OCI-LY3 (cell line): Measurements from ENCODE around the gene PAF1.

ENCODE experiments used
- H2AFZ ChIP-seq: fragments of 200-600, 300-600 bp; shearing (Covaris generic); 2 replicates; pipeline ENCODE4 v1.6.0; 2014; ENCODE audit warnings: antibody characterized with exemption, low read depth, low read length
- H3K27ac ChIP-seq: fragments of 200-600, 300-600 bp; sonication (generic); 2 replicates; pipeline ENCODE4 v1.5.1; 2014; ENCODE audit warnings: mild to moderate bottlenecking, low read length, moderate library complexity, mixed read lengths
- H3K27me3 ChIP-seq: fragments of 200-600, 300-600 bp; sonication (generic); 2 replicates; pipeline ENCODE4 v1.6.1; 2014; ENCODE audit warnings: low read depth, low read length, mixed read lengths
- H3K36me3 ChIP-seq: fragments of 200-600, 300-600 bp; sonication (generic); replicated peaks from 2 replicates; pipeline ENCODE3; 2014; ENCODE audit warnings: low read depth, low read length, mixed read lengths
- H3K4me1 ChIP-seq: fragments of 300-600, 200-600 bp; sonication (generic); 2 replicates; pipeline ENCODE4 v1.6.1; 2014; ENCODE audit warnings: low read length, mixed read lengths
- H3K4me2 ChIP-seq: fragments of 200-600, 300-600 bp; sonication (generic); 2 replicates; pipeline ENCODE4 v1.6.1; 2014; ENCODE audit warnings: low read length, mixed read lengths
- H3K4me3 ChIP-seq: fragments of 300-600, 200-600 bp; sonication (generic); 2 replicates; pipeline ENCODE4 v1.5.1; 2014; ENCODE audit warnings: antibody characterized with exemption, mild to moderate bottlenecking, low read length, moderate library complexity
- H3K79me2 ChIP-seq: fragments of 300-600, 200-600 bp; shearing (Covaris generic); 2 replicates; pipeline ENCODE4 v1.6.1; 2014; ENCODE audit warnings: mild to moderate bottlenecking, low read length, mixed read lengths
- H3K9ac ChIP-seq: fragments of 300-600, 200-600 bp; shearing (Covaris generic); 2 replicates; pipeline ENCODE4 v1.6.0; 2014; ENCODE audit warnings: mild to moderate bottlenecking, low read length, moderate library complexity
- H3K9me3 ChIP-seq: fragments of 200-600, 300-600 bp; shearing (Covaris generic); 2 replicates; pipeline ENCODE4 v1.6.1; 2014; ENCODE audit warnings: low read length, mixed read lengths; ENCODE audit not compliant: insufficient read depth
- H4K20me1 ChIP-seq: fragments of 200-600, 300-600 bp; sonication (generic); 2 replicates; pipeline ENCODE4 v1.6.1; 2016; ENCODE audit warnings: low read length, mixed read lengths; ENCODE audit not compliant: insufficient read depth
- EZH2phosphoT487 ChIP-seq: fragments of 200-600 bp; shearing (Covaris generic); IDR thresholded peaks from 2 replicates; pipeline ENCODE4 v1.6.1; 2018; ENCODE audit warnings: antibody characterized with exemption, mixed run types, low read depth
- TF ChIP-seq, protein P1 (sequence below): fragments of 200-600, 300-600 bp; sonication (generic); IDR thresholded peaks from 2 replicates; pipeline ENCODE4 v1.5.1; 2014; ENCODE audit warnings: antibody characterized with exemption, low read length, low read depth

PAF1 gene

DNA sequence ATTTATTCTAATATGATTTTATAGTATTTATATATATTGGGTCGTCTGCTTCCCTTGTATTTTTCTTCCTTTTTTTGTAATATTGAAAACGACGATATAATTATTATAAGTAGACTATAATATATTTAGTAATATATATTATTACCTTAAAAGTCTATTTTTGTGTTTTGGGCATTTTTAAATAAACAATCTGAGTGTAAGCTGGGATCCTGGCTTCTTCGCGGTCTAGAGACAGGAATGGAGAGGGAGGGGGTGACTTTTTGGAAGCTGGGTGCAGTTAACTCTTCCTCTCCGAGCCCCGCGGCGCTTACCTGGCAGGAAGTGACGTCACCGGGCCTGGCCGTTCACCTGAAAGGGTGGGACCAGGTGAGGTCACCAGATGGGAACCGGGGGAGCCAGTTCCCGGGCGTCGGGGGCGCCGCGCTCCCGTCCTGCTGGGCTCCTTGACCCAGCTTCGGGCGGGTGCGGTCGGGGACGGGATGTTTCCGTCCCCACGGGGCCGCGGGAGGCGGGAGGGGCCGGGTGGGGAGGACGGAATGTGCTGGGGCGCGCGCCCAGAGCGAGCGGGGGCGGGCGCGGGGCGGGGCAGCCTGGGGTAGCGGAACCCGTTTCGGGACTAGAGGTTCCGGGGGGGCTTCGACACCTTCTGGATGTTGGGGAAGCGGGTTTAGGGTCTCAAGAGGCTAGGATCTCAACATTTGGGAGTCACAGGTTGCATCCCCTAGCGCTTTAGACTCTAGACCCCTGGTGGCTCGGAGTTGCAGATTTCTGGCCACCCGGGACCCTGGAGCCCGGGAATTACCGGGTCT, 18.5 kb upstream of the PAF1 start:
- H3K9ac ChIP-seq, result peak overlapping the region; percentile 97
- H4K20me1 ChIP-seq, result peaks cover 22% of the 10 kb centered on the region
- H2AFZ ChIP-seq, result no peak overlapping the region
- peaks cover 25% of the 10 kb centered on the region for H3K36me3 ChIP-seq
- no peaks in the 10 kb centered on the region for H3K9me3 ChIP-seq
- H3K4me1 ChIP-seq, result peaks cover 43% of the 10 kb centered on the region
- no peak for TF ChIP-seq EZH2phosphoT487
- TF ChIP-seq, protein P1, sequence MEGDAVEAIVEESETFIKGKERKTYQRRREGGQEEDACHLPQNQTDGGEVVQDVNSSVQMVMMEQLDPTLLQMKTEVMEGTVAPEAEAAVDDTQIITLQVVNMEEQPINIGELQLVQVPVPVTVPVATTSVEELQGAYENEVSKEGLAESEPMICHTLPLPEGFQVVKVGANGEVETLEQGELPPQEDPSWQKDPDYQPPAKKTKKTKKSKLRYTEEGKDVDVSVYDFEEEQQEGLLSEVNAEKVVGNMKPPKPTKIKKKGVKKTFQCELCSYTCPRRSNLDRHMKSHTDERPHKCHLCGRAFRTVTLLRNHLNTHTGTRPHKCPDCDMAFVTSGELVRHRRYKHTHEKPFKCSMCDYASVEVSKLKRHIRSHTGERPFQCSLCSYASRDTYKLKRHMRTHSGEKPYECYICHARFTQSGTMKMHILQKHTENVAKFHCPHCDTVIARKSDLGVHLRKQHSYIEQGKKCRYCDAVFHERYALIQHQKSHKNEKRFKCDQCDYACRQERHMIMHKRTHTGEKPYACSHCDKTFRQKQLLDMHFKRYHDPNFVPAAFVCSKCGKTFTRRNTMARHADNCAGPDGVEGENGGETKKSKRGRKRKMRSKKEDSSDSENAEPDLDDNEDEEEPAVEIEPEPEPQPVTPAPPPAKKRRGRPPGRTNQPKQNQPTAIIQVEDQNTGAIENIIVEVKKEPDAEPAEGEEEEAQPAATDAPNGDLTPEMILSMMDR, result no peak
- H3K4me3 ChIP-seq, result peak overlapping the region; percentile 88
- peaks cover 52% of the 10 kb centered on the region for H3K79me2 ChIP-seq
- peak overlapping the region; percentile 96 for H3K4me2 ChIP-seq
- H3K27ac ChIP-seq, result peak overlapping the region; percentile 93
- H3K27me3 ChIP-seq, result no peaks in the 10 kb centered on the region

DNA sequence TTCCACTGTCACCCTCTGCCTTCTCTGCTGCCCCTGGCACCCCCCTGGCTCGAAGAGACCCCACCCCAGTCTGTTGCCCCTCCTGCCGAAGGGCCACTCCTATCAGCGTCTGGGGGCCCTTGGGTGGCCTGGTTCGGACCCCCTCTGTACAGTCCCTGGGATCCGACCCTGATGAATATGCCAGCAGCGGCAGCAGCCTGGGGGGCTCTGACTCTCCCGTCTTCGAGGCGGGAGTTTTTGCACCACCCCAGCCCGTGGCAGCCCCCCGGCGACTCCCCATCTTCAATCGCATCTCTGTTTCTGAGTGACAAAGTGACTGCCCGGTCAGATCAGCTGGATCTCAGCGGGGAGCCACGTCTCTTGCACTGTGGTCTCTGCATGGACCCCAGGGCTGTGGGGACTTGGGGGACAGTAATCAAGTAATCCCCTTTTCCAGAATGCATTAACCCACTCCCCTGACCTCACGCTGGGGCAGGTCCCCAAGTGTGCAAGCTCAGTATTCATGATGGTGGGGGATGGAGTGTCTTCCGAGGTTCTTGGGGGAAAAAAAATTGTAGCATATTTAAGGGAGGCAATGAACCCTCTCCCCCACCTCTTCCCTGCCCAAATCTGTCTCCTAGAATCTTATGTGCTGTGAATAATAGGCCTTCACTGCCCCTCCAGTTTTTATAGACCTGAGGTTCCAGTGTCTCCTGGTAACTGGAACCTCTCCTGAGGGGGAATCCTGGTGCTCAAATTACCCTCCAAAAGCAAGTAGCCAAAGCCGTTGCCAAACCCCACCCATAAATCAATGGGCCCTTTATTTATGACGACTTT, 17.7 kb upstream of the PAF1 start:
- peaks cover 44% of the 10 kb centered on the region for H3K79me2 ChIP-seq

DNA sequence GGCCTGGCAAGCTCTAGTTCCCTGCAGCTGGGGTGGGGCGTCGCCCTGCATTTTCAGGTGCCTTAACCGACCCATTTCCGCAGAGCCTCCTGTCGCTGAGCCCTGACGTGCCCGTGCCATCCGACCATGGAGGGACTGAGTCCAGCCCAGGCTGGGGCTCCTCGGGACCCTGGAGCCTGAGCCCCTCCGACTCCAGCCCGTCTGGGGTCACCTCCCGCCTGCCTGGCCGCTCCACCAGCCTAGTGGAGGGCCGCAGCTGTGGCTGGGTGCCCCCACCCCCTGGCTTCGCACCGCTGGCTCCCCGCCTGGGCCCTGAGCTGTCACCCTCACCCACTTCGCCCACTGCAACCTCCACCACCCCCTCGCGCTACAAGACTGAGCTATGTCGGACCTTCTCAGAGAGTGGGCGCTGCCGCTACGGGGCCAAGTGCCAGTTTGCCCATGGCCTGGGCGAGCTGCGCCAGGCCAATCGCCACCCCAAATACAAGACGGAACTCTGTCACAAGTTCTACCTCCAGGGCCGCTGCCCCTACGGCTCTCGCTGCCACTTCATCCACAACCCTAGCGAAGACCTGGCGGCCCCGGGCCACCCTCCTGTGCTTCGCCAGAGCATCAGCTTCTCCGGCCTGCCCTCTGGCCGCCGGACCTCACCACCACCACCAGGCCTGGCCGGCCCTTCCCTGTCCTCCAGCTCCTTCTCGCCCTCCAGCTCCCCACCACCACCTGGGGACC, 16.9 kb upstream of the PAF1 start:
- H3K27ac ChIP-seq, result peak overlapping the region; percentile 93
- peaks cover 50% of the 10 kb centered on the region for H3K4me1 ChIP-seq

More for the DNA sequence above, 17.7 kb upstream of the PAF1 start:
- H3K9me3 ChIP-seq, result no peaks in the 10 kb centered on the region
- H3K36me3 ChIP-seq, result peaks cover 22% of the 10 kb centered on the region
- H3K27me3 ChIP-seq, result no peaks in the 10 kb centered on the region
- peaks cover 18% of the 10 kb centered on the region for H4K20me1 ChIP-seq
- H3K4me2 ChIP-seq, result peak overlapping the region; percentile 96
- H3K4me3 ChIP-seq, result peak overlapping the region; percentile 88
- H3K27ac ChIP-seq, result peak overlapping the region; percentile 93
- TF ChIP-seq, protein P1, result no peak
- TF ChIP-seq EZH2phosphoT487, result no peak
- H3K4me1 ChIP-seq, result peaks cover 42% of the 10 kb centered on the region
- H2AFZ ChIP-seq, result no peak overlapping the region
- H3K9ac ChIP-seq, result peak overlapping the region; percentile 97

More for the DNA sequence above, 16.9 kb upstream of the PAF1 start:
- no peaks in the 10 kb centered on the region for H3K9me3 ChIP-seq
- no peaks in the 10 kb centered on the region for H3K27me3 ChIP-seq
- H3K9ac ChIP-seq, result peak overlapping the region; percentile 97
- H3K79me2 ChIP-seq, result peaks cover 39% of the 10 kb centered on the region
- peak overlapping the region; percentile 88 for H3K4me3 ChIP-seq
- TF ChIP-seq, protein P1, result no peak
- TF ChIP-seq EZH2phosphoT487, result no peak
- no peak overlapping the region for H2AFZ ChIP-seq
- peaks cover 18% of the 10 kb centered on the region for H4K20me1 ChIP-seq
- peak overlapping the region; percentile 96 for H3K4me2 ChIP-seq
- H3K36me3 ChIP-seq, result peaks cover 22% of the 10 kb centered on the region
